CD4-positive, alpha-beta T cell (primary cell): ENCODE data around the gene PRDM16. TPM values are rescaled to one million over a fixed set of nuclear protein-coding genes. Genes with fewer than 3 reads are reported as not detected.

ENCODE experiments used
- ATAC-seq: fragments of 200-7000 bp; cut with Tn5 transposase; one replicate; pipeline ENCODE4 v1.10.0; 2022; ENCODE audit warnings: mild to moderate bottlenecking; ENCODE audit not compliant: poor library complexity
- CTCF ChIA-PET: fragments of 350-600 bp; sonication (Branson Sonifier 250); formaldehyde crosslinking; loops from one replicate; lab custom pipeline; 2021; ENCODE audit warnings: antibody characterized with exemption, inconsistent platforms; lab: Charles Lee
- POLR2A ChIA-PET: fragments of 350-600 bp; sonication (Branson Sonifier 250); formaldehyde crosslinking; loops from one replicate; lab custom pipeline; 2021; ENCODE audit warnings: antibody characterized with exemption, inconsistent platforms; lab: Charles Lee
- DNase-seq, 14 experiments: peaks; one replicate each; pipeline ENCODE4 v3.0.0-alpha.2; 2013 to 2020; ENCODE audit warnings: mixed read lengths in 2 of 14
- H3K27ac ChIP-seq, 2 donors: one replicate each; pipeline versions ENCODE4 v1.5.1 to v1.7.0; 2013; ENCODE audit warnings: low read length in 2 of 2, low read depth in 1 of 2, mild to moderate bottlenecking in 1 of 2
- H3K27me3 ChIP-seq, 2 experiments: 1 replicate in 1 of 2; 2 replicates in 1 of 2; pipeline versions ENCODE4 v1.6.1 to v1.7.0; 2013; ENCODE audit warnings: low read length in 2 of 2, control low read depth in 1 of 2, mild to moderate bottlenecking in 1 of 2, moderate library complexity in 1 of 2; ENCODE audit not compliant: insufficient read depth in 2 of 2, control insufficient read depth in 1 of 2
- H3K36me3 ChIP-seq: one replicate; pipeline ENCODE4 v1.6.1; 2013; ENCODE audit warnings: low read length, control low read depth; ENCODE audit not compliant: insufficient read depth
- H3K4me1 ChIP-seq: one replicate; pipeline ENCODE4 v1.6.1; 2013; ENCODE audit warnings: low read length, control low read depth; ENCODE audit not compliant: insufficient read depth
- H3K4me3 ChIP-seq: one replicate; pipeline ENCODE4 v1.5.1; 2013; ENCODE audit warnings: mild to moderate bottlenecking, low read length, moderate library complexity
- H3K9me3 ChIP-seq, 2 experiments: 1 replicate in 1 of 2; 2 replicates in 1 of 2; pipeline versions ENCODE4 v1.6.1 to v1.7.0; 2013; ENCODE audit warnings: low read length in 2 of 2, mild to moderate bottlenecking in 2 of 2, control low read depth in 1 of 2, moderate library complexity in 1 of 2; ENCODE audit not compliant: control insufficient read depth in 1 of 2, insufficient read depth in 1 of 2
- H3K27ac Mint-ChIP-seq: one replicate; pipeline ENCODE4 v1.8.0; 2020; ENCODE audit warnings: mixed read lengths
- H3K27me3 Mint-ChIP-seq: one replicate; pipeline ENCODE4 v1.8.0; 2021; ENCODE audit warnings: mixed read lengths
- H3K36me3 Mint-ChIP-seq: one replicate; pipeline ENCODE4 v1.8.0; 2021; ENCODE audit warnings: low read depth, mixed read lengths
- H3K4me1 Mint-ChIP-seq: one replicate; pipeline ENCODE4 v1.8.0; 2021; ENCODE audit warnings: low read depth, mixed read lengths
- H3K4me3 Mint-ChIP-seq: one replicate; pipeline ENCODE4 v1.8.0; 2020; ENCODE audit warnings: mild to moderate bottlenecking, mixed read lengths
- H3K9me3 Mint-ChIP-seq: one replicate; pipeline ENCODE4 v1.8.0; 2020; ENCODE audit warnings: mixed read lengths
- intact Hi-C, 2 experiments: fragments of 100-400 bp; cut with DNase I in 1 of 2; cut with micrococcal nuclease in 1 of 2; formaldehyde crosslinking; loops; one replicate each; pipeline versions ENCODE4 v1.15.1 to v1.9.0; 2023 to 2025; cut with DNase I, micrococcal nuclease
- total RNA-seq, 174 experiments: library from RNA in 2 of 174; stranded (reverse) in 2 of 174; gene quantifications; one replicate each; pipeline ENCODE4 v1.2.3 and lab custom pipeline; 2021 to 2026
- TF ChIP-seq, protein P1 (sequence below): fragments of 200-600 bp; IDR thresholded peaks from one replicate; pipeline ENCODE4 v1.8.0; 2022; ENCODE audit warnings: antibody characterized with exemption, mild to moderate bottlenecking

PRDM16 gene
- total RNA-seq, 2 experiments from 2014 or later, result not detected

DNA sequence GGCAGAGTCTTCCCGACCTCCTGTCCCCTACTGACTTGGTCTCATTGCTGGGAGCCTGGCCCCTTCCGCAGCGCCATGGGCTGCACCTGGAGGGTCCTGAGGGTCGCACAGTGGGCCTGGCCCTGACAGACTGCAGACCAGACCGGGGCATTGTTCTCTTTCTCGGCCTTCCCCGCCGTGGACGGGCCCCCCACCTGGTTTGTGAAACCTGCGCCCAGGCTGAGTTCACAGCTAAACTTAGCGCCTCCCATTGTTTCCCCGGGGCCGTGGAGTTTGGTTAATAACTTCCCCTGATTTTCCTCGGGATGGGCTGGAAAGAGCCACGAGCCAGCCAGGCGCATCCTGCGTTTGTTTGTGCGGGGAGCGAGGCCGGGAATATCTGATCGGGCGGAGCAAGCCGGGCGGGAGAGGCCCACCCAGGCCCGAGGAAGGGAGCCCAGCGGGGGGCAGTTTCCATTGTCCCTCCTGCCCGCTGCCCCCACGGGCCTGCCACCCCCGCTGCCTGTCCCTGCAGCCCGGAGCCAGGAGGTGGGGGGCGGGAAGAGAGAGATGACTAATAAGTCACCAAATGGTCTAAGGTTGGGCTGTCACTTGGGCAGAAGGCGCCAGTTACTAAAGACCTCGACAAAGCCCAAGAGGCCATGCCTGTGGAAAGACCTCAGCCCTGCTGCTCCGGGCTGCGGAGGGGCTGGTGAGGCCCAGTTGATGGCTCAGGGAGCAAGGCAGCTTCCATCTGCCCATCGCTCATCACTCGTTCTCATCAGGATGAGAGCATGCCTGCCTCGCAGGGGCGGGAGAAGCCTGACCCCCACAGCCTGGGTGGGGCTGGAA is 346.5 kb downstream of the PRDM16 start:
- CTCF ChIA-PET, result no interaction called here

DNA sequence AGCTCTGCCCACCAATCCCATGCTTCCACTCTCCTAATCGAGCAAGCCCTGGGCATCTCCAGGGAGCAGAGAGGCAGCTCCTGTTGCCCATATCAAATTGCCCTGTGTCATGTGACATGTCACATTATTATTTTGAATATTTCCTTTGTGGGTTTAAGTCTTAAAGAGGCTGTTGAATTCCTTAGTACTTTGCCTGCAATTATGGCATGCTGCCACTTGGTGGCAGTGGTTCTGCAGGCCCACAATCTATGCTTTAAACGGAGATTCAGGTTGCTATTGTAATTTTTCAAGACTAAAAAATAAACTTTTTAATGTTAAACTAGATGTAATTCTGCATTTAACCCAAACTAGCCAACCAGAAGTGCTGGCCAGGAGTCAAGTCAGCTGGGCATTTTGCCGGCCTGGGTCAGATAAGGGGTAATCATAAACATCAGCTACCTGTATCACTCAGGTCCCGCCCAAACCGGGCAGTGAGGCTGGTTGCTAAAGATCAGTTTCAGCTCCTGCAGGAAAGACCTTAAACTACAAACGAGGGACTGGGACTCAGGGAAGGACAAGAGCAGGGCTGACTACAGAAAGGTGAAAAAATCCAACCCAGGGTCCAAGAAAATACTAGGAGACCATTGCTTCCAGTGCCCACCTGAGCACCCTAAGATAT is 348.2 kb downstream of the PRDM16 start:
- Histone ChIP-seq H3K9me3 (peaks cover 7 to 50% of the 10 kb centered on the region in 2 experiments), H3K27me3 (peaks cover 0 to 8% of the 10 kb centered on the region in 2 experiments), H3K36me3 (no peaks in the 10 kb centered on the region), H3K4me3 (no peak overlapping the region), H3K4me1 (no peaks in the 10 kb centered on the region), H3K27ac (no peak overlapping the region)
- ChIA-PET CTCF (no interaction called here), POLR2A (no interaction called here)
- ATAC-seq (no peak), DNase-seq (no peak)
- Mint-ChIP-seq H3K9me3 (no peaks in the 10 kb centered on the region), H3K4me1 (no peaks in the 10 kb centered on the region), H3K27ac (no peak overlapping the region), H3K27me3 (peaks cover 5% of the 10 kb centered on the region), H3K36me3 (no peaks in the 10 kb centered on the region), H3K4me3 (no peak overlapping the region)
- intact Hi-C loops, result no loop called here
- TF ChIP-seq, protein P1, sequence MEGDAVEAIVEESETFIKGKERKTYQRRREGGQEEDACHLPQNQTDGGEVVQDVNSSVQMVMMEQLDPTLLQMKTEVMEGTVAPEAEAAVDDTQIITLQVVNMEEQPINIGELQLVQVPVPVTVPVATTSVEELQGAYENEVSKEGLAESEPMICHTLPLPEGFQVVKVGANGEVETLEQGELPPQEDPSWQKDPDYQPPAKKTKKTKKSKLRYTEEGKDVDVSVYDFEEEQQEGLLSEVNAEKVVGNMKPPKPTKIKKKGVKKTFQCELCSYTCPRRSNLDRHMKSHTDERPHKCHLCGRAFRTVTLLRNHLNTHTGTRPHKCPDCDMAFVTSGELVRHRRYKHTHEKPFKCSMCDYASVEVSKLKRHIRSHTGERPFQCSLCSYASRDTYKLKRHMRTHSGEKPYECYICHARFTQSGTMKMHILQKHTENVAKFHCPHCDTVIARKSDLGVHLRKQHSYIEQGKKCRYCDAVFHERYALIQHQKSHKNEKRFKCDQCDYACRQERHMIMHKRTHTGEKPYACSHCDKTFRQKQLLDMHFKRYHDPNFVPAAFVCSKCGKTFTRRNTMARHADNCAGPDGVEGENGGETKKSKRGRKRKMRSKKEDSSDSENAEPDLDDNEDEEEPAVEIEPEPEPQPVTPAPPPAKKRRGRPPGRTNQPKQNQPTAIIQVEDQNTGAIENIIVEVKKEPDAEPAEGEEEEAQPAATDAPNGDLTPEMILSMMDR, result no peak

More for the DNA sequence above, 346.5 kb downstream of the PRDM16 start:
- no peaks in the 10 kb centered on the region for H3K27me3 Mint-ChIP-seq
- TF ChIP-seq, protein P1, result no peak
- POLR2A ChIA-PET, result no interaction called here
- DNase-seq, result no peak
- H3K9me3 ChIP-seq, result peaks cover 7 to 50% of the 10 kb centered on the region in 2 experiments
- intact Hi-C loops, result no loop called here
- no peaks in the 10 kb centered on the region for H3K4me1 ChIP-seq
- H3K9me3 Mint-ChIP-seq, result no peaks in the 10 kb centered on the region
- peaks cover 0 to 8% of the 10 kb centered on the region in 2 experiments for H3K27me3 ChIP-seq
- no peaks in the 10 kb centered on the region for H3K4me1 Mint-ChIP-seq
- no peaks in the 10 kb centered on the region for H3K36me3 Mint-ChIP-seq
- no peak overlapping the region for H3K27ac ChIP-seq
- no peaks in the 10 kb centered on the region for H3K36me3 ChIP-seq
- no peak overlapping the region for H3K4me3 Mint-ChIP-seq
- H3K27ac Mint-ChIP-seq, result no peak overlapping the region
- no peak for ATAC-seq
- H3K4me3 ChIP-seq, result no peak overlapping the region

DNA sequence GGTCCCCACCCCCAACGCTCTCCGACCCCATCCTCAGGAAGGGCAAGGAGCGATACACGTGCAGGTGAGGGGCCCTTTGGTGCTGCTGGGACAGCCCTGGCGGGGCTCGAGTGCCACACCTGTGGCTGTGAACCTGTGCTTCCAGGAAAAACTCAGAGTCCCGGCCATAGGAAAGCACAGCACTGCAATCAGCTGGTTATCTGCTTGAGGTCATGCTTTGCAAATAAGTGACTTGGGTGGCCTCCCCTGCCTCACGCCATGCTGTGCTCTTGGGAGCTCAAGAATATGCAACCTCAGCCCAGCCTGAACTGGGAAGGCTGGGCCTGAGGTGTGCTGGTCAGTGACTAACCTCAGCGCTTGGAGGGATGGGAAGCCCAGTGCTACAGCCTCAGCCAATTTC is 348.9 kb downstream of the PRDM16 start:
- ChIA-PET CTCF (no interaction called here), POLR2A (no interaction called here)
- no peaks in the 10 kb centered on the region for H3K4me1 ChIP-seq
- no peak overlapping the region for H3K4me3 ChIP-seq
- peaks cover 7 to 50% of the 10 kb centered on the region in 2 experiments for H3K9me3 ChIP-seq
- TF ChIP-seq, protein P1, result no peak
- no peak for ATAC-seq
- Mint-ChIP-seq H3K9me3 (no peaks in the 10 kb centered on the region), H3K4me1 (no peaks in the 10 kb centered on the region), H3K27me3 (peaks cover 5% of the 10 kb centered on the region), H3K4me3 (no peak overlapping the region), H3K36me3 (no peaks in the 10 kb centered on the region), H3K27ac (no peak overlapping the region)
- no peak for DNase-seq
- intact Hi-C loops, result no loop called here
- H3K27me3 ChIP-seq, result peaks cover 0 to 8% of the 10 kb centered on the region in 2 experiments
- H3K36me3 ChIP-seq, result no peaks in the 10 kb centered on the region
- H3K27ac ChIP-seq, result no peak overlapping the region
